ENCODE measurements around the gene TTC22.

The TTC22 gene

GRCh38 chr1:54794451-54795355 is 6.4 kb downstream of the TTC22 start:
- TF ChIP-seq CTCF (IDR thresholded peaks at IDR 0.05; ENCODE audit: insufficient read depth, low read depth, low read length, missing control alignments) = peak; percentile 29

GRCh38 chr1:54792686-54793282 is 8.3 kb downstream of the TTC22 start:
- no peak overlapping the region for H3K4me3 ChIP-seq (ENCODE audit: low read length)
- DNase-seq (ENCODE audit: low read depth) = no peak
- TF ChIP-seq CTCF (IDR thresholded peaks at IDR 0.05; ENCODE audit: insufficient read depth, low read depth, low read length, missing control alignments) = no peak

More at GRCh38 chr1:54794451-54795355, 6.4 kb downstream of the TTC22 start:
- no peak overlapping the region for H3K4me3 ChIP-seq (ENCODE audit: low read length)
- DNase-seq (ENCODE audit: low read depth) = peak; percentile 85

- H3K4me3 ChIP-seq (ENCODE audit: low read length) = no peak overlapping the region
- peak; percentile 60 for TF ChIP-seq CTCF (IDR thresholded peaks at IDR 0.05; ENCODE audit: insufficient read depth, low read depth, low read length, missing control alignments)
- no peak for DNase-seq (ENCODE audit: low read depth)
Measured at GRCh38 chr1:54791880-54792522, 9.1 kb downstream of the TTC22 start.

- no peak overlapping the region for H3K4me3 ChIP-seq (ENCODE audit: low read length)
- DNase-seq (ENCODE audit: low read depth) = no peak
- TF ChIP-seq CTCF (IDR thresholded peaks at IDR 0.05; ENCODE audit: insufficient read depth, low read depth, low read length, missing control alignments) = no peak
Measured at GRCh38 chr1:54788459-54788858, 12.7 kb downstream of the TTC22 start.

- DNase-seq (ENCODE audit: low read depth) = no peak
- TF ChIP-seq CTCF (IDR thresholded peaks at IDR 0.05; ENCODE audit: insufficient read depth, low read depth, low read length, missing control alignments) = no peak
- no peak overlapping the region for H3K4me3 ChIP-seq (ENCODE audit: low read length)
Measured at GRCh38 chr1:54787604-54788003, 13.5 kb downstream of the TTC22 start.

- no peak for TF ChIP-seq CTCF (IDR thresholded peaks at IDR 0.05; ENCODE audit: insufficient read depth, low read depth, low read length, missing control alignments)
- H3K4me3 ChIP-seq (ENCODE audit: low read length) = no peak overlapping the region
- DNase-seq (ENCODE audit: low read depth) = no peak
Measured at GRCh38 chr1:54786778-54787177, 14.3 kb downstream of the TTC22 start.
